T47D (cell line): ENCODE measurements around the gene FHIT.

Source experiments
- DNase-seq, 2 experiments: peaks; one replicate each; pipeline versions ENCODE4 v3.0.0 to v3.0.0-alpha.2; 2011 to 2012; ENCODE audit warnings: low read depth in 1 of 2, low spot score in 1 of 2
- JUND ChIP-seq: IDR thresholded peaks from 2 replicates; pipeline ENCODE4 v1.6.1; 2012; ENCODE audit warnings: low read depth
- in situ Hi-C: cut with HindIII; loops from 2 replicates; pipeline ENCODE4 v1.10.0; 2016; ENCODE audit warnings: low sequenced_read_pairs, low pct_unique_long_range_greater_than_20kb

The FHIT gene

DNA sequence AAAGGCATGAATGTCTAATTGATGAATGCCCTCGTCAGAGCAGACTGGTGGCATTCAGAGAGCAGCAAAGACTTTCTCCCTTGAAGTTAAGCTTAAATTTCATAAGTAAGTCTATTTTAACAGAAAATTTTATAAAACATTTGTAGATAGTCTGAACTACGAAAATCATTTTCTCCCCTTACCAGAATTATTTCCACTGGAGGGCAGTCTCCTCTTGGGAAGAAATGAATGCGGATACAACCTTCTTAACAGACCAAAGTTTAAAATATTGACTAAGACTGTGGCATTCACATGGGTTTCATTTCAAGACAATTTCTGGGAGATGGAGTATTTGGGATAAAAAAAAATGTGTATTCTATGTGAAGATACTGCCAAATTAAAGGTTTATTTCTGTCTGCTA is 669.0 kb downstream of the FHIT start:
- peak in 1 of 2 experiments; percentile 39 for DNase-seq
- in situ Hi-C loops = no loop called here
- no peak for TF ChIP-seq JUND

DNA sequence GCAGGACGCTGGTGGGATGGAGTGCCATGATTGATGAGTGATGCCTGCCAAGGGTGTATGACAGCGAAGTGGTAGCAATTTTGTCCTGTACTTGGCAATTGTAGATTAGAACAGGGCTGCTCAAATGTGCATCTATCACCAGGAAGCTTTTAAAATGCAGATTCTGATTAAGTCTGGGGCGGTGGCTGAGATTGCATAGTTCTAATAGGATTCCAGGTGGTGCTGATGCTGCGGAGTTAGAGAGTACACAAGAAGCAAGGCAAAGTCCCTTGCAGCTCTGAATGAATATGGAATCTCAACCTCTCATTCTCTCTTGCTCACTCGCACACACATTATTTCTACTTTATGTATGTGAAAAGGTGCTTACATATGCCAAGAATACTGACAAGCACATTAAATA is 670.4 kb downstream of the FHIT start:
- no peak for TF ChIP-seq JUND
- in situ Hi-C loops = no loop called here
- DNase-seq = no peak

GRCh38 chr3:60579734-60580133 is 671.5 kb downstream of the FHIT start:
- TF ChIP-seq JUND = no peak
- DNase-seq = no peak
- in situ Hi-C loops = no loop called here

- no peak for DNase-seq
- no peak for TF ChIP-seq JUND
- in situ Hi-C loops = no loop called here
Observed at GRCh38 chr3:60578936-60579335, 672.3 kb downstream of the FHIT start.

DNA sequence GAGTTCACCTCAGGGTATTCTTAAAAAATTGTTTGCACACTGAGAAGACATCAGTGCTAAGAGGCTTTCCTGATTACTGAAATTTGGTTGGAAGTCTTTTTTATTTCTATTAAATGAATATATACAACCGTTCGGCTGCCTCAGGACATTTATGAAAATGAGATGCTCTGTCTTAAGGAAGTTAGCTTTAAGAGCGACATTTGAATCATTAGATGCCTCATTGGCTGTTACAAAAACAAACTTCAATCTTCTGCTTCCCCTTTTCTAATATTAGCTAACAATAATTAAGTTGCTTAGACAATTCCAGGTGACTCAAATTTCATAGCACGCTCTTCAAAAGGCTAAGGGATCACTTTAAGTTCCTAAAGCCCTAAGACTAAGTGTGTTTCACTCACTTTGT is 673.7 kb downstream of the FHIT start:
- no peak for DNase-seq
- in situ Hi-C loops = no loop called here
- TF ChIP-seq JUND = no peak

DNA sequence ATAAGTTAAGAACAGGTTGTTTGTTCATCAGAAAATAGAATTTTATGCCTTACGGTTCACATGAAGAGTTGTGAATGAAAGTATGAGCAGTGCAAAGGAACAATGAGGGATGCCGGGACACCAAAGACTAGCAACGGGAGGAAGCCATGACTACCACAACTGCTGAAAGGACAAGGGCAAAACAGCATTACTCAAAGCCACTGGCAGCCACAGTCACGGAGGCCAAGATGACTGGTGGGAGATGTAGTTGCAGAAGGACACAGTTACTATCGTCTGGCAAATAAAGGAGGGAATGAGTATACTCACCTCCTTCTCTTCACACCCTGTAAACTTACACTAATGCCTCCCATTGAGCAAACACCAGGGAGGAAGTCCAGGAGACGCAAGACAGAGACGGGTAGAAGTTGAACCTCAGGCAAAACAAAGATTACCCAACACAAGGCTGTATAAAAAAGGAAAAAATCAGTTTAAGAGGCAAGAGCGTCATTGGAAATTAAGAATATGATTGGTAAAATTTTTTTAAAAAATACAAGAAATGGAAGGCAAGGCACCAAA is 675.5 kb downstream of the FHIT start:
- no peak for DNase-seq
- no peak for TF ChIP-seq JUND
- in situ Hi-C loops = no loop called here

GRCh38 chr3:60574046-60574769 is 677.0 kb downstream of the FHIT start:
- peak in 1 of 2 experiments; percentile 9 for DNase-seq
- in situ Hi-C loops = no loop called here

DNA sequence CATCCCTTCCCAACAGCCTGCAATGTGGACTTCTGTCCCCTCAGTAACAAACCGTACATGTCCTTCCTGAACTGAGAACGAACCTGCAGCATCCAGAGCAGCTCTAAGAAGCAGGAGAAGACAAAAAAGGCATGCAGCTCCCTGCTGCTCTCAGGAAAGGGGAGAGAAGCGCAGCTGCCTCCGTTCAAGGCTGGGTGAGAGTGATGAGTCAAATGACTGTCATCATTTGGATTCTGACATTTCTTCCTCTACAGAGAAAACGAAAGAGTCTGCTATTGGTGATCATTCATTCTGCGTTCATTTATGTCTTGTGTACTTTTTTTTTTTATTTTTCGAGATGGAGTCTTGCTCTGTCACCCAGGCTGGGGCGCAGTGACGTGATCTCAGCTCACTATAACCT is 677.8 kb downstream of the FHIT start:
- no peak for TF ChIP-seq JUND
- in situ Hi-C loops = no loop called here
- DNase-seq = no peak

More at GRCh38 chr3:60574046-60574769, 677.0 kb downstream of the FHIT start:
- TF ChIP-seq JUND = no peak

- no peak for DNase-seq
- TF ChIP-seq JUND = no peak
- in situ Hi-C loops = no loop called here
Observed at GRCh38 chr3:60571511-60571910, 679.7 kb downstream of the FHIT start.

DNA sequence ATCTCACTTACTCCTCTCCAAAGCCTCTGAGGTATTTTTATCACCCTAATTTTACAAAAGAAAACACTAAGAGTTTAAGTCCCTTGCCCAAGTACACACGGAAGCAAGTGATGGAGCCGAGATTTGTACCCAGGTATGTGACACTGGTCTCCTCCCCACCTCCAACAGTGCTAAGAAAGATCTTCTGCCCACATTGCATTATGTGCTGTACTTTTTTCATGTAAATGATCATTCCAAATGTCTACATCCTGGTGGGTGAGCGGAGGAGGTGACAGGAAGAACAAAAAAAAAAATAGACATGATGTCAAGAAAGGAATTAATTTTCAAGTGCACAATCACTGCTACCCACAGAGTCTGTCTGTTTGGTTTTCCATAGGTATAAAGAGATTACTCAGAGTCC is 694.1 kb downstream of the FHIT start:
- in situ Hi-C loops = no loop called here
- no peak for TF ChIP-seq JUND
- DNase-seq = no peak

GRCh38 chr3:60555686-60556354 is 695.4 kb downstream of the FHIT start:
- in situ Hi-C loops = no loop called here
- TF ChIP-seq JUND = no peak
- DNase-seq = no peak

GRCh38 chr3:60553144-60553543 is 698.1 kb downstream of the FHIT start:
- no peak for TF ChIP-seq JUND
- no peak for DNase-seq

DNA sequence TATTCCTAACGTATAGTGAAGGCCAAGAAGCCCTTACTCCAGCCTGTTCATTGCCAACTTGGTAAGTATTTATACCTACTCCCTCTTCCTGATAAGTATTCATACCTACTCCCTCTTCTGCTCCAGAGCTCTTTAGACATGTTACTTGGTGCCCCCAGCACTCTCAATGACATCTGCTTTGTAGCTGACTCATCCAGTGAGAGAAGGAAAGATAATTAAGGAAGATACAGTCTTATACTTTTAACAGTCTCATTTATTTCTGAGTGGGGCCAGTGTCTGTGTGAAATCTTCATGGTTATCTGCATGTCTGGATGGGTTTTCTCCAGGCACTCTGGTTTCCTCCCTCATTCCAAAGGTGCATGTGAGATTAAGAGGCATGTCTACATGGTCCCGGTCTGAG is 698.7 kb downstream of the FHIT start:
- DNase-seq = no peak
- in situ Hi-C loops = no loop called here
- TF ChIP-seq JUND = no peak

More at GRCh38 chr3:60553144-60553543, 698.1 kb downstream of the FHIT start:
- in situ Hi-C loops = no loop called here
